ENCODE measurements around the gene NDUFAF8. TPM values are rescaled to one million over a fixed set of nuclear protein-coding genes. Genes with fewer than 3 reads are reported as not detected.

NDUFAF8 gene
- total RNA-seq, 1 donor from 2014 or later: 39.7 TPM

DNA sequence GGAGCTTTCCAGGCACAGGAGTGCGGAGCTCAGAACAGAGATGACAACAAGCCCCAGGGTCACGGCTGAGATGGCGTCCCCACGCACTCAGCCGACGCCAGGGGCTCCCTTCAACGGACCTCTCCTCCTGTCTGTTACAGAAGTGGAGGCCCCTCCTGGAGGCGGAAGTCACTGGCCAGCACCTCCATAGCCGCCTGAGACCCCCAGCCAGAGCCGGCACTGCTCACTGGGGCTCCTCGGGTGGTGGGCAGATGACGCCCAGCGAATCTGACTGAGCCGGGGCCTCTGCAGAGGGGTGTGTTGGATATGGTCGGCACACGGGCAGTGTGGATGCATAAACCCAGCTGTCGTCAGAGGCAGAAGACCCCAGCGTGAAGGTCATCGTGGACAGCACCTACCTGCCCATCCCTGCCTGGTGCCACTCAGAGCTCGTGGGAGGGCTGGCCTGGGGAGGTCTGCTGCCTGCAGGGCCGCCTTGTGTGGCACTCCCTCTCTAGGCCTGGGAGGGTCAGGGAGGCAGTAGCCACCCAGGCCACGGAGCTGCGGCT lies 20.0 kb downstream of the NDUFAF8 start:
- Mint-ChIP-seq H3K4me3 (ENCODE audit: unreplicated experiment) (no peak overlapping the region), H3K9me3 (ENCODE audit: low read depth) (no peaks in the 10 kb centered on the region), H3K27ac (ENCODE audit: unreplicated experiment) (no peak overlapping the region), H3K36me3 (ENCODE audit: low read depth) (peaks cover 4% of the 10 kb centered on the region), H3K4me1 (ENCODE audit: low read depth) (peaks cover 12% of the 10 kb centered on the region), H3K27me3 (ENCODE audit: low read depth) (no peaks in the 10 kb centered on the region)
- TF ChIP-seq, protein P1, sequence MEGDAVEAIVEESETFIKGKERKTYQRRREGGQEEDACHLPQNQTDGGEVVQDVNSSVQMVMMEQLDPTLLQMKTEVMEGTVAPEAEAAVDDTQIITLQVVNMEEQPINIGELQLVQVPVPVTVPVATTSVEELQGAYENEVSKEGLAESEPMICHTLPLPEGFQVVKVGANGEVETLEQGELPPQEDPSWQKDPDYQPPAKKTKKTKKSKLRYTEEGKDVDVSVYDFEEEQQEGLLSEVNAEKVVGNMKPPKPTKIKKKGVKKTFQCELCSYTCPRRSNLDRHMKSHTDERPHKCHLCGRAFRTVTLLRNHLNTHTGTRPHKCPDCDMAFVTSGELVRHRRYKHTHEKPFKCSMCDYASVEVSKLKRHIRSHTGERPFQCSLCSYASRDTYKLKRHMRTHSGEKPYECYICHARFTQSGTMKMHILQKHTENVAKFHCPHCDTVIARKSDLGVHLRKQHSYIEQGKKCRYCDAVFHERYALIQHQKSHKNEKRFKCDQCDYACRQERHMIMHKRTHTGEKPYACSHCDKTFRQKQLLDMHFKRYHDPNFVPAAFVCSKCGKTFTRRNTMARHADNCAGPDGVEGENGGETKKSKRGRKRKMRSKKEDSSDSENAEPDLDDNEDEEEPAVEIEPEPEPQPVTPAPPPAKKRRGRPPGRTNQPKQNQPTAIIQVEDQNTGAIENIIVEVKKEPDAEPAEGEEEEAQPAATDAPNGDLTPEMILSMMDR (IDR thresholded peaks at IDR 0.05): no peak
- no peak for DNase-seq (ENCODE audit: low spot score)

DNA sequence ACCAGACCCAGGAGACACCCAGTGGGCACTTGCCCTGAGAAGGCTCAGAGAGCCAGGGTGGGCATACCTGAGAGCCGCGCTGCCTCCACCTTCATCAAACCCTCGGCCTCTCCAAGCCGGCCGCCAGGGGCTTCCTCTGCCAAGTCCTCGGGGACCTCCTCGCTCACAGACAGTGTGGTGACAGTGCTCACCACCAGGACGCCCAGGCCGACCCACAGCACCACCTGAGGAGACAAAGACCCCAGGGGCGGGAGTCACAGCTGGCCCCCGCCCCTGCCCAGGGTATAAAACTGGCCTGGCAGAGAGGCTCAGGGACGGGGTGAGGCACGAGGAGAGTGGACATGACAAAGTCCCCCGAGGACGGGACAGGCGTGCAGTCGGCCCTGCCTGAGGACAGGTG lies 21.1 kb downstream of the NDUFAF8 start:
- H3K9me3 Mint-ChIP-seq (ENCODE audit: low read depth): no peaks in the 10 kb centered on the region
- H3K27me3 Mint-ChIP-seq (ENCODE audit: low read depth): no peaks in the 10 kb centered on the region
- no peak overlapping the region for H3K4me3 Mint-ChIP-seq (ENCODE audit: unreplicated experiment)
- TF ChIP-seq, protein P1 (IDR thresholded peaks at IDR 0.05): no peak
- H3K27ac Mint-ChIP-seq (ENCODE audit: unreplicated experiment): no peak overlapping the region
- peaks cover 4% of the 10 kb centered on the region for H3K36me3 Mint-ChIP-seq (ENCODE audit: low read depth)
- peaks cover 5% of the 10 kb centered on the region for H3K4me1 Mint-ChIP-seq (ENCODE audit: low read depth)
- no peak for DNase-seq (ENCODE audit: low spot score)

DNA sequence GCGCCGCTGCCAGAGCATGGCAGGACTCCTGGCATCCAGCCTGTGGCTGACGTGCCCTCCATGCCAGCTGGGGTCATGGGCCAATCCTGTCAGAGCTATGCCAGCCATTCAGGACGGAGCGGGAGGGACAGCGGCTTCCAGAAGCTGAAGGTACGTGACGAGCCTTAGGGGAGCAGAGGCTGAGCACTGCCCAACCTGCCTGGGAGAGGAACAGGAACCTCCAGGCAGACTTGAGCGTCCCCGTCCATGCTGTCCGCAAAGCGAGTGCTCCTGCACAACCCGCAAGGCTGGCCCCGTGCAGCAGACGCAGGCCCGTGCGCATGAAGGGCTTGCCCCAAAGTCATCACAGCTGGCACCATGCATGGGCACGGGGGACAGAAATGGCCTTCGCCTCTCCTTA lies 21.5 kb downstream of the NDUFAF8 start:
- Mint-ChIP-seq H3K4me3 (ENCODE audit: unreplicated experiment) (no peak overlapping the region), H3K4me1 (ENCODE audit: low read depth) (peaks cover 2% of the 10 kb centered on the region), H3K9me3 (ENCODE audit: low read depth) (no peaks in the 10 kb centered on the region), H3K27ac (ENCODE audit: unreplicated experiment) (no peak overlapping the region), H3K27me3 (ENCODE audit: low read depth) (no peaks in the 10 kb centered on the region), H3K36me3 (ENCODE audit: low read depth) (peaks cover 7% of the 10 kb centered on the region)
- no peak for DNase-seq (ENCODE audit: low spot score)
- TF ChIP-seq, protein P1 (IDR thresholded peaks at IDR 0.05): no peak

DNA sequence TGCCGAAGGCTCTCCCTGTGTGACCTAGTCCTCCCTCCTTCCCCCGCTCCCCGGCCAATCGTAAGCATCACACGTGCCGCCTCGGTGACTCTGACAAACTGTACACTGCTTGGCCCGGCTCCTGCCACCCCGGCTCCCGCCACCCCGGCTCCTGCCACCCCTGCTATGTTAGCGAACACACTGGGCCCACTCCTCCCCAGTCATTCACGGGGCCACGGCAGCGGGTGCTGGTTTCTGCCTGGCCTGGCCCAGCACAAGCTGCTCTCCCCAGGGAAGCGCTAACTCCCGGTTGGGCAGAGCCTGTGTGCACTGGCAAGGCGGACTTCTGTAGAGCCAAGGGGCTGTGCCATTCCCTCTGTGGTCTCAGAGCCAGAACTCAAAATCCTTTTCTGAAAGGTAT lies 22.0 kb downstream of the NDUFAF8 start:
- no peak for DNase-seq (ENCODE audit: low spot score)
- H3K9me3 Mint-ChIP-seq (ENCODE audit: low read depth): no peaks in the 10 kb centered on the region
- H3K4me1 Mint-ChIP-seq (ENCODE audit: low read depth): no peaks in the 10 kb centered on the region
- H3K27ac Mint-ChIP-seq (ENCODE audit: unreplicated experiment): no peak overlapping the region
- H3K27me3 Mint-ChIP-seq (ENCODE audit: low read depth): no peaks in the 10 kb centered on the region
- H3K4me3 Mint-ChIP-seq (ENCODE audit: unreplicated experiment): no peak overlapping the region
- TF ChIP-seq, protein P1 (IDR thresholded peaks at IDR 0.05): no peak
- peaks cover 10% of the 10 kb centered on the region for H3K36me3 Mint-ChIP-seq (ENCODE audit: low read depth)

DNA sequence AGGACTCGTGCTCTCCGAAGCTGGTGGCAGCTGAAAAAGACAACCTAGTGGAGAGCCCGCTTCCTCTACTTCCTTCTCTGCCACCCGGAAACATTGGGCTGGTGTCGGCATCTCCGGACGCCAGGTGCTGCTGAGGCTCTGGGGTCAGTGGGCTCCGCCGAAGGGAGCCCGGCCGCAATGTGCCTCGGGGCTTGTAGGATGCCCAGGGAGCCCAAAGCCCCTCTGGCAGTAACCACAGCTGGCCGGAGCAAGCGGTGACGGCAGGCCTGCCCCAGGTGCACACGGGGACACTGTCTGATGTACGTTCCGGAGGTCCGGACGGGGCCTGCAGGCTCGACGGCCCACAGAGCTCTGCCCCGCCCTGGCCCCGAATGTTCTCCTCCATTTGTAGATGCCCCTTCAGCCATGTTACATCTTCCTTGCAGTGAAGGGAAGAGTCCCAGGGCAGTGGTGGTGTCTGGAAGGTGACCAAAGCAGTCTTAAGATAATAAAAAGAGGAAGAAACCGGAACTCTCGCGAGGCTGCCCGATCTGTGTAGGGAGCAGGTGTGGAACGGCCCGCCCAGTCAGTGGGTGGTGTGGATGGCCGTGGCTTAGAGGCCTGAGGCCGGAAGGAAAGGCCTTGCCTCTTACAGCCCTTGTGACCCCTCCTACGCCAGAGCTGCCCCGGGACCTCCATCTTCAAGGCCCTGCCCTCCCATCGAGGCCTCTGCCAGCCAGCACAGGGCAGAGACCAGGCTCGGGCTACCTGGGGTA lies 22.6 kb downstream of the NDUFAF8 start:
- no peaks in the 10 kb centered on the region for H3K9me3 Mint-ChIP-seq (ENCODE audit: low read depth)
- H3K4me1 Mint-ChIP-seq (ENCODE audit: low read depth): no peaks in the 10 kb centered on the region
- TF ChIP-seq, protein P1 (IDR thresholded peaks at IDR 0.05): no peak
- H3K27ac Mint-ChIP-seq (ENCODE audit: unreplicated experiment): no peak overlapping the region
- no peaks in the 10 kb centered on the region for H3K27me3 Mint-ChIP-seq (ENCODE audit: low read depth)
- DNase-seq (ENCODE audit: low spot score): no peak
- no peak overlapping the region for H3K4me3 Mint-ChIP-seq (ENCODE audit: unreplicated experiment)
- H3K36me3 Mint-ChIP-seq (ENCODE audit: low read depth): peaks cover 11% of the 10 kb centered on the region

Measured in chondrocyte (in vitro differentiated cells).